GM18517 (cell line): ENCODE data around the gene LFNG.

Experiments
- ATAC-seq: cut with Tn5 transposase; IDR thresholded peaks from one replicate; pipeline ENCODE4 v1.9.1; 2021; ENCODE audit warnings: mild to moderate bottlenecking, moderate library complexity; ENCODE audit not compliant: unreplicated experiment

Gene LFNG

DNA sequence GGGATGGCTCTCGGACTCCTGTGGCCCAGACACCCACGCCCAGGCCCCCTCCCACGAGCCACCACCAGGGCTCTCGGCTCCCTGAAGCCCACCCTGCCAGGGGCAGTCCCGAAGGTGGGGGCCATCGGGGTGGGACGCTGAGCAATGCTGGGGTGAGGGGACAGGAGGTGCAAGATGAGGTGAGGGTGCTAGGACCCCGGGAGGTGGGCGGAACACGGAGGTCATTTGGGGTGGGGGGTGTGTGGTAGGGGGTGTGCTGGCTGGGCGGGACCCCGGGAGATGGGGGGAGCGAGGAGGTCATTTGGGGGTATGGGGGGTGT is 17.0 kb upstream of the LFNG start:
- ATAC-seq = no peak

DNA sequence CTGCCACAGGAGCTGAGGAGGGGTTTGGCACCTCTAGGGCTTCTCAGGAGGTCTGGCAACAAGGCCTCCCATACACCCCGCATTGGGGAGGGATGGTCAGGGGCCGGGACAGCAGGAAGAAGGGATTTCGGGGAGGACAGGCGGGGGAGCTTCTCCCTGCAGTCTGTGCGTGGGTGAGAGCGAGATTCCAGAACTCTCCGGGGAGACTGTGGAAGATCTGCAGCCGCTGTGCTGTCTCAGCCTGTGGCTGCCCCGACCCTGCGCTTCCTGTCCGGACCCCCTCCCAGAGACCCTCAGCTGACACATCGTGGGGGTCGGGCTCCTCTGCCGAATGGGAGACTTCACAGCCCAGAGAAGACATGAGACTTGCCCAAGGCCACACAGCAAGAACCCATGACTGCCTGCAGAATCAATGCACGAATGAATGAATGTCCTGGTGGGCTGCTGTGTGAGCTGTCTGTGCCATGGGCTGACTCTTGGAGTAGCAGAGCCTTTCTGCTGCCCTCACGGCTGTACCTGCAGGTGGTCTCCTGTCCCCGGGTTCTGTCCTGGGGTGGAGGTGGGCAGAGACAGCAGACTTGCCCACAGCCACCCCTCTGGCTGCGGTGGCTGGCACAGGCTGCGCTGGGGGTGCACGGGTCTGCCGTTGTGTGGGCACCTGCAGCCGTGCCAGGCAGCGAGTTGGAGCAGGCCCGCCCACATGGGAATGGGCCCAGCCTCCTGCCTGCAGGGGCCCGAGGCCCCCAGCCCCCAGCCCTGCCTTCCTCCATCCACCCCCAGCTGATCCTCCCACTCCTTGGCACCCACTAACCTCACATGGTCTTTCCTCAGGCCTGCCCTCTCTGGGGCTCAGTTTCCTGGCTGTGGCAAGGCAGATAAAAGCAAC is 16.3 kb upstream of the LFNG start:
- no peak for ATAC-seq

DNA sequence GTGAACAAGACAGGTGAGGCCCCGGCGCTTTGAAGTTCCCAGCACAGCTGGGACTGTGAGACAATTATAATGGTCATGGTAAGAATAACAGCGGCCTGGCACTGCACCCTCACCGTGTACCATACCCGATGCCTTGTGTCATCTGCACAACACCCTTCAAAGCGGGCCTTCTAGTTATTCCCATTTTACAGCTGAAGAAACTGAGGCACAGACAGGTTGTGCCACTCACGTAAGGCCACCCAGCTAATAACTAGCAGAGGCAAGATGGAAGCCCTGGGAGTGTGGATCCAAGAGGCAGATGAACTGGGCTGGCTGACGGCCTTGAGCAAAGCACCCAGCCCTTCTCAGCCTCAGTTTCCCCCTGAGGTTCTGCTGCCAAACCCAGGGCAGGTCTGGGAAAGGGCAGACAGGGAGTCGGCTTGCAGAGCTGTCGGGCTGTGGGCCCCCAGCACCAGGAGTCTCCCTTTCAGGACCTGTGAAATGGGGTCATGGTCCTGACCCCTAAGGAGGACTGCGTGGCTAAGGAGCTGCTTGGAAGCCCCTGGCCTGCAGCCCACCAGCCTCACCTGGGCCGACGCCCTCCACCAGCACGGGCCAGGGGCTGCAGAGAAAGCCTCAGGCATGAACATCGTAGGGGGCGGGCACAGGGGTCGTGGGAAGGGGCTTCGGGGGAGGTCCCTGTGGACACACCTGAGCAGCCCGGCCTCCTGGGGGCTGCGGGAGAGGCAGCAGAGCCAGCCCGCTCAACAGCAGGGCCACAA is 15.3 kb upstream of the LFNG start:
- no peak for ATAC-seq

DNA sequence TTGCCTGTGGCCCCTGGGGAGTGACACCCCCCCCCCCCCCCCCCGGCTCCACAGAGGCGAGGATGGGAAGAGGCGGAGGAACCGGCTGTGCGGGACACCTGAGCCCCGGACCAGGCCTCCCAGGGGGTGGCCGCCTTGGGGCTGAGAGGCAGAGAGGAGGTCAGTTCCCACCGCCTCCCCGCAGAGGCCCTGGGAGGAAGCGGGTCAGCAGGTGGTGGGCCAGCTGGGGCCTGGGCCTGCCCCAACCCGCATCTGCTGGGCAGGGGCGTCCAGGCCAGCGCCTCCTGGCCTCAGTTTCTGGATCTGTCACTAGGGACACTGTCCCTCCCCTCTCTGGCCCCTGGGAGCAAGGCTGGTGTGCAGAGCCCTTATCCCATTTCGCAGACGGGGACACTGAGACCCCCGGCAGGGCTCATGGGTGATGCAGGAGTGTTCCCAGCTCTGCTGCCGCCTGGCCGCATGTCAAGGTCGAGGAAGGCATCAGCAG is 14.6 kb upstream of the LFNG start:
- no peak for ATAC-seq

DNA sequence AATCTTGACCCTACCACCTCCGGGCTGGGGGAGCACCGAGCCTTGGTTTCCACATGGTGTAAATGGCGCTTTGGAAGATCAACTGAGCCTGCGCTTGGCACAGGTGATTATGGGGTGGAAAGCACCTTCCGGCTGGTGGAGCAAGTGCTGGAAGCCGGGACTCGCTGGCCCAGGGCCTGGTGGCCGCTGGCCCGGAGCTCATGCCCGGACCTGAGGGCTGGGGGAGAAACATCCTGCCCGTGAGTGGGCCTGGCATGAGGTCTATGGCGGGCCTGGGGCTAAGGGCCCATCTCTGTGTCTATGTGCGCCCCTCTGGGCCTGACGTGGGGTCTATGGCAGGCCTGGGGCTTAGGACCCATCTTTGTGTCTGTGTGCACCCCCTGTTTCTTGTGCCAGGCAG is 14.2 kb upstream of the LFNG start:
- no peak for ATAC-seq

DNA sequence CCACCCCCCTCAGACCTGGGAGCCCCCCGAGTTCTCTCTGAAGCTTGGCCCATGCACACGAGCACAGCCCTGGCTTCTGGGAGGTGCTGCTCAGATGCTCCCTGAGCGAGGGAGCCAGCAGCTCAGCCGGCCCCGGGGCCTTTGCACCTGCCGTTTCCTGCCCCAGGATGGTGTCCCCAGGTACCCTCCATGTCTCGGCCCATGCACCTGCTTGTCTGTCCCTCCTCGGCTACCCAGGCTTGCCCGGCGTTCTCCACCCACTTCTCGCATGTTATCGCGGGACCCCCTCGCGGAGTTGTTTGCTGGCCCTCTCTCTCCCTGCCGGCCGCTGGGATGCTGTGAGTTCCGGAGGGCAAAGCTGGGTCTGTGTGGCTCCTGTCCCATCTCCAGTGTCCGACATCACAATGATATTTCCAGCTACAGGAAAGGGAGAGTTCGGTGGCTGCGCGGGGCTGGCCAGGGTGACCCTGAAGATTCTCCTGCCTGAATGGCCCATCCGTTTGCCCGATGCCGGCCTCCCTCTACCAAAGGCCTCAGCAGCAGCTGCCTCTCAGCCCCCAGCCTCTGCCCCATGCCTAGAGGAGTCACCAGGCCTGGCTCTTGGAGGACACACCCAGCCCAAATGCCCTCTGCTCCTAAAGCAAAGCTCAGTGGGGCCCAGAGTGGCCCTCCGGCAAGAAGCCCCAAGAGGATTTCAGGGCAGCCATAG is 12.2 kb upstream of the LFNG start:
- ATAC-seq = no peak

DNA sequence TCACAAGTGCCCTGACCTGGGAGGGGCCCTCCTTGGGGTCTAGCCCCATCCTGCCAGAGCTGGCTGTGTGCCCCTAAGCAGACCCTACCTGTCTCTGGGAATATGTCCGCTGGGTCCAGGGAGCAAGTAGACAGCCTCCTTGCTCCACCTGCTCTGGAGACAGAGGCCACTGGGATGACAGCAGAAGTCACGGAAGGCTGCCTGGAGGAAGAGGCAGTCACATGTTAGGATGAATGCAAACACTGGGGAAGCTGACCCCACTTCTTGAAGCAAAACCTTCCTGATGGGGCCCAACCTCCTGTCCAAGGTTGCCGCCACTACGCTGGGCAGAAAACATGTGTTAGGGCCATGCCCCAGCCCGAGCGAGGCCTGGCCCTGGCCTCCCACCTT is 11.7 kb upstream of the LFNG start:
- ATAC-seq = no peak

DNA sequence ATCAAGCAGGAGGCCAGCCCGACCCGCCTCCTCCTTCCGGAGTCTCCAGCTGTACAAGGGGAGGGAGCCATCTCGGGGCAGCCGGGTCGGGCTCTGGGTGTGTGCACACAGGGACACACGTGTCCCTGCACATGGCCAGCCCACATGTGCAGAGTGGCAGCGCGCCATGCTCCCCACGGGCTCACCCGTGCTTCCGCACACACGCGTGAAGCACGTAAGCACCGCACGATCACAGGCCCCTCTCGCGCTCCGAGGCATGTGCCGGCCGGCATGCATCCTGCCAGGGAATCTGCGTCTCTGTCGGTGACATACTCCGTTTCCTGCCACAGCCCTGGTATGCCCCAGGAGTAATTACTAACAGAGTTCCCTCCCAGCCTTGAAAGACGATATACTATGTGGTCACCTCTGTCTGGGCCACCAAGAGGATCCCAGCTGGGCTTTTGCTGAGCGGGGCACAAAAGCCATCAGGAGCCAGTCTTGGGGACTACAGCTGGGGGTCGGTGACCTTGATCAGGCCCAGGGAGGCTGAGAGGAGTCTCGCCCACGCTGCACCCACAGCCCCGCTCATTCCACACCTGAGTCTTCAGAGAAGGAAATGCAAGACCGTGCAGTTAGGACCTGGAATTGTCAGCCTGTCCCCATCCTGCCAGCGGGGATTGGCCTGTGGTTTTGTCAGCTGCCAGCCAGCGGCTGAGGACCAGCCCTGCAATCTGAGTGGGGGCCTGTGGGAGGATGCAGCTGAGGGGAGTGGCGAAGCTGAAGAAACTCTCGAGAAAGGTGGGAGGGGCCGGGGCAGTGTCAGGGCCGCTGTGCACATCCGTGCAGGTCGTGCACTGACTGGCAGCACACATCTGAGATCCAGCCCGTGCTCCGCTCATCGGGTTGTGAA is 11.0 kb upstream of the LFNG start:
- peak; percentile 50 for ATAC-seq

DNA sequence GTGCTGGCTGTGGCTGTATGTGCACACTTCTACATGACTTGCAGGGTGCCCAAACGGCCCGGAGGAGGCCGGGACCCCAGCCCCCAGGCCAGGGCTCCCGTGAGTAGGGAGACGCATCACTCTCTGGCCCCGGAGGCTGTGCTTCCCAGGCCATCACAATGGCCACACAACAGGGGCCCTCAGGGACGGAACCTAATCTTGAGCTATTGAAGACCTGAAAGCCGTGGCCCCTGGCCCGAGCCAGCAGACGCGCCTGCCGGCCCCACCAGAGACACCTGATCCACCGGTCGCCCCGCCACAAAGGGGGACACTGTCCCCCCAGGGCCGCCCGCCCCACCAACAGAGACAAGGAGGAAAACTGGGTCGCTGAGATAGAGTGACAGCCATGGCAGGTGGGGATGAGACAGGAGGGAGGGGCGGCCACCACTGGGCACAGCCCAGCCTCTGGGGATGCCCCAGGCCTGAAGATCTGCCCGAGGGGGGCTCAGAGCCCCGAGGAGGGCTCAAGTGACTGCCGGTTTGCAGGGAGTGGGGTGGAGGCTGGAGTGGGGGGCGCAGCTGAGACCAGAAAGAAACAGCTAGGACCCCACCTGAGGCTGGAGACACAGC is 10.2 kb upstream of the LFNG start:
- ATAC-seq = no peak

DNA sequence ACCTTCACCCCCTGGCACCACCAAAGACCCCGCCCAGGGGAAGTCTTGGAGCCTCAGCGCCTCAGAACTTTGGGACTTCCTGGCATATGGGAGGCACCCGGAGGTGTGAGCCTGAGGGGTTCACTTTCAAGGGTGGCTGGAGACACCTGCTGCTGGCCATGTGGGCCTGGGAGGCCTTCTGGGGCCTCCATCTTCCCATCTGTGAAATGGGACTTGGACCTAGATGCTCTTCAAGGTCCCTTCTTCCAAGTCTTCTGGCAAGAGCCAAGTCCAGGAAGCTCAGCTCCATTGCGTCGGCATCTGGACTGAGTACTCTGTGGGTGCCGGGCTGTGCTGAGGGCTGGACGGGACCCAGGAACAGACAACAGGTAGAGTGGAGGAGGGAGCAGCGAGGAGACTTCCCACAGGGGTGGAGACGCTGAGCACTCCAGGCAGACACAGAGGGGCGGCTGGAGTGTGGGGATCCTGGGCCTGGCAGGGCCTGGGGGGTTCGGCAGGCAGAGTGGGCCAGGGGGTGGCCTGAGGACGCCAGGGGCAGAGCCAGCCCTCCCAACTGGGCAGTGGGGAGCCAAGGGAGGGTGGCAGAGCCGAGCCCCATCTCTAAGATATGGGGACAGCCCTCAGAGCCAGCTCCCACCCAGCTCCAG is 9.3 kb upstream of the LFNG start:
- no peak for ATAC-seq

DNA sequence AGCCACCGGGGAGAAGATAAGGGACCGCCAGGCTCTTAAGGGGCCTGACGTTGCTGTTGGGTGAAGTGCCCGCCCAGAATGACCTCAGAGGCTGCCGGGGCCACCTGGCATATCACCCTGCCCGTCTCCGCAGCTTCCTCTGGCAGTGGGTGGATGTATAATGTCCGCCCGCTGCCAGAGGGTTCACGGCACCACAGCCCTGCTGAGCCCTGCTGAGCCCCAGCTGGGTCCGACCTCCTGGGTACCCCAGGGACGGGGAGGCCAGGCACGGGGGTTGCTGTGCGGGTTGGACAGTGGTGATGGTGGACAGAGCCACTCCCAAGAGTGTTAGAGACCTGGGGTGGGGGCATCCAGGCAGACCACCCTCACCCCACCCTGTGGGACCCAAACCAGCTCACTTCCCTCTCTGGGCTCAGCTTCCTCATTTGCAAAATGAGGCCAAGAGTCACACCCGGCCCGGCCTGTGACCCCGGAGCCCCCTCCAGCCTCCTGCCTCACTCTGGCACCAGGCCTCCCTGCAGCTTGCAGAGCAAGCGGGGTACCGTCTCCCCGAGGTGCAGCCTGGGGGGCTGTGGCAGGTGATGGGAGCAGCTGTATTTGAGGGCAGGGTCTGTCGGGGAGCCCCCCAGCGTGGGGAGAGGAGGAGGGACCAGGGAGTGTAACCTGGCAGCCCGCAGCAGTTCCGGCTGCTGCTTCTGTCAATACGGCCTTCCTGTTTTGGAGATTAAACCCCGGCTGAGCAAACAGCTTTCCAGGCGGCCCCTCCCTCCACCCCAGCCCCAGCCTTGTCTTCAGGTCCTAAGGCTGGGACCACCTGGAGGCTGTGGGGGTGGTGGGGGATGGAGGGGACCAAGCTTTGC is 8.4 kb upstream of the LFNG start:
- no peak for ATAC-seq

DNA sequence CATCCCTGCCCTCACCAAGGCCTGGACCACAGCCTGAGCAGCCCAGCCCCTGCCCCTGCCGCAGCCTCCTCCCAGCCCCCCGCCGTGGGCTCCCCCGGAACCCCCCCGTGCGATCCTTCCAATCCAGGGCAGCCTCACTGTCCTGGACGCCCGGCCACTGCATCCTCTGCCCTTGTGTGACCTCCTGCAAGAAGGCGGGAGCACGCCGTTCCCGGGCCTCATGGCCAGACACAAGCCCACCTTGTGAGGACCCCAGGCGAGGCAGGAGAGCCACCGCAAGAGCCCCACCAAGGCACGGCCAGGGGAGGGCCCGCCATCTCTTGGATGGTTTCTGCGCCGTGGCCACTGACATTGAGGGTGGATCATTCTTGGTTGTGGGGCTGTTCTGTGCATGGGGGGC is 7.8 kb upstream of the LFNG start:
- ATAC-seq = no peak

DNA sequence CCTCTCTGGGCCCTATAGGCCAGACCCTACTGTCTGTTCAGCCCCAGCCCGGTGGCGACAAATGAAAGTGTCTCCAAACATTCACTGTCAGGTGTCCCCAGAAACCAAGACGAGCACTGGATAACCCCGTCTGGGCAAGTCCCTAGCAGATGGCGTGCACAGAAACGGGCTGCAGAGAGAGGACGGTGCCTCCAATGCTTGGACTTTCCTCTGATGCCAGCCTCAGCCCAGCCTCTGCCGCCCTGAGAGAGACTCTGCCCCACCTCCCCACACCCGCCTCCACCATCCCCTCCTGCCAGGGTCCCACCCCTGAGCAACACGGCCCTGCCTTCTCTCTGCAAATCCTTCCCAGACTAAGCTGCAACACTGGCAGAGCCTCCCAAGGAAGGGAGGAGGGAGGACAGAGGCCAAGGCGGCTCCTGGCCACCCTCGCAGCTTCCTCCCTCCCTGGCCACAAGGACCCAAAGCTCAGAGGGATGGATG is 7.4 kb upstream of the LFNG start:
- no peak for ATAC-seq

DNA sequence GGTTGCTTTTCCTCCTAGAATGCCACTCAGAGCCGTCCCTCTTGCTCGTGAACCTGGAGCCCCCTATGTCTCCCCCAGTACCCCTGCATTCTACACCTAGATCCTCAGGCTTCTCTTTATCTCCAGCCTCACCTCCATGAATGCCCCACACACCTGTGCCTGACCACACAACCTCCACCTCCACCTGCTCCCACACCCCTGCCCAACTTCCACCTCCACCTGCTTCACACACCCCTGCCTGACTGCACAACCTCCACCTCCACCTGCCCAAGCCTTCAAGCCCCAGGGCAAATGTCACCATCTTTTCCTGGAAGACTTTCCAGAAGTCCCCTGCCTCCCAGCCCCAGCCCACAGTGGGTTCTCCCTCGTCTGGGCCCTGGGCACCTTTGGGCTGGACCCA is 6.9 kb upstream of the LFNG start:
- no peak for ATAC-seq

DNA sequence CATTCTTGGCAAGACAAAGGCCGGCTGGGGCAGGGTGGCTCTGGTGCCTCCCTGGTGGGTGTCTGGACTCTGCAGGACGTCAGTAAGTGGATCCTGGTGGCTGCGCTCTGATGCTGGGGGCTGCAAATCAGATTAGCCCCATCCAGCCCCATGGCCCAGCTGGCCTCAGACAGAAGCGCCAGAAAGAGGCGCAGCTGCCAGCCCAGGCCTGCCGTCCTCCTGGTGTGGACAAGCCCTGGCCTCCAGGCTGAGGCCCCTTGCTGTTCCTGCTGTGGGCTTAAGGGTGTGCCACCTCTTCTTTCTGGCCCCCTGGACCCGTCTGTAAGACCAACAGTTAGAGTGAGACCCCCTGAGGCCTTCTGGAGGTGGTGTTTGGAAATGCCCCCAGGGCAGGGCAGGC is 5.9 kb upstream of the LFNG start:
- no peak for ATAC-seq

DNA sequence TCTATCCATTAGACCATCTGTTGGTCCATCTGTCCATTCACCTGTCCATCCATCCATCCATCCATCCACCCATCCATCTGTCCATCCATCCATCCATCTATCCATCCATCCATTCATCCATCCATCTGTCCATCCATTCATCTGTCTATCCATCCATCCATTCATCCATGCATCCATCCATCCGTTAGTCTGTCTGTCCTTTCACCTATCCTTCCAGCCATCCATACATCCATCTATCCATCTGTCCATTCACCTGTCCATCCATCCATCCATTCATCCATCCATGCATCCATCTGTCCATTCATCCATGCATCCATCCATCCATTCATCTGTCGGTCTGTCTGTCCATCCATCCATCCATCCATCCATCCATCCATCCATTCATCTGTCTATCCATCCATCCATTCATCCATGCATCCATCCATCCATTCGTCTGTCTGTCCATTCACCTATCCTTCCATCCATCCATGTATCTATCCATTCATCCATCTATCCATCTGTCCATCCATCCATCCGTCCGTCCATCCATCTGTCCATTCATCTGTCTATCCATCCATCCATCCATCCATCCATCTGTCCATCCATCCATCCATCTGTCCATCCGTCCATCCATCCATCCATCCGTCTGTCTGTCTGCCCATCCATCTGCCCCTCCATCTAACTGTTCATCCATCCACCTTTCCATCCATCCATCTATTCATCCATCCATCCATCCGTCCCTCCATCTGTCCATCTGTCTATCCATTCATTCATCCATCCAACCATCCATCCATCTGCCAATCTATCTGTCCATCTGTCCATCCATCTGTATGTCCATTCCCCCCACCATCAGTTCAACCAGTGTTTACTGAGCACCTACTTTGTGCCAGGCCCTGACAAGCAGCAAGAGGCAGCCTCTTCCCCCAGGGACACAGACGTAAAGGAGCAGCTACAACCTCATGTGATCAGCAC is 4.8 kb upstream of the LFNG start:
- ATAC-seq = no peak

DNA sequence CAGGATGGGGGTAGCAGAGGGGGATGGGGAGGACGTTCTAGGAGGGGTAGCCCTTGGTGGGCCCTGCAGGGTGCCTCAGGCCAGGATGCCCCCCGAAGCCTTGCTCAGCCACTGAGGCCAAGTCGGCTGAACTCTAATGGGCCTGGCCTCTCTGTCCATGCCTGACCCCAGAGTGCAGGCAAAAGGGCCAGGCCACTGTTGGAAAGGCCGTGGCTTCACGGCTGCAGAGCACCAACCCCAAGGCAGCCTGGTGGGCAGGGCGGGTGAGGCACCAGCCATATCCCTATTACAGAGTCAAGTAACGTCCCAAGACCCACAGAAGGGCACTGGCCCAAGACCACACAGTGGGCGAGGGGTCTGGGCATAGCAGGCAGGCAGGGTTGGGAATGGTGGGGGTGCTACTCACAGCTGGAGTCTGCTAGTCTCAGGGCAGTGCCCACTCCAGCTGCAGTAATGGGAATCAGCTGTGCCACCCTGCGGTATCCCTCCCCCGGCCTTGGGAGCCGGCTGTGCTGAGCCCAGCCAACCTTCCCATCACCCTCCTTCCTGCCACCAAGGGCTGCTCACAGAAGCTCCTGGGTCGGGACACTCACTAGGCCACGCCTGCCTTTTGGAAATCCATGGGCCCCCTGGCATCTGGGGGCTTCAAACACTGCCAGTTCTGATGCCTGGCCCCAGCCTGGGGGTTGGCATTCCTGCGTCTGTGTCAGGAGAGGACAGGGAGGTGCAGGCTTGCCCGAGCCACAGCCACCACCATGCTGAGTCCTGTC is 4.0 kb upstream of the LFNG start:
- no peak for ATAC-seq
